T-helper 2 cell (primary cell): ENCODE data around the gene GFOD2.

Experiments
- DNase-seq, 5 experiments: peaks; one replicate each; pipeline versions ENCODE4 v3.0.0 to v3.0.0-alpha.2; 2012 to 2022

The GFOD2 gene

DNA sequence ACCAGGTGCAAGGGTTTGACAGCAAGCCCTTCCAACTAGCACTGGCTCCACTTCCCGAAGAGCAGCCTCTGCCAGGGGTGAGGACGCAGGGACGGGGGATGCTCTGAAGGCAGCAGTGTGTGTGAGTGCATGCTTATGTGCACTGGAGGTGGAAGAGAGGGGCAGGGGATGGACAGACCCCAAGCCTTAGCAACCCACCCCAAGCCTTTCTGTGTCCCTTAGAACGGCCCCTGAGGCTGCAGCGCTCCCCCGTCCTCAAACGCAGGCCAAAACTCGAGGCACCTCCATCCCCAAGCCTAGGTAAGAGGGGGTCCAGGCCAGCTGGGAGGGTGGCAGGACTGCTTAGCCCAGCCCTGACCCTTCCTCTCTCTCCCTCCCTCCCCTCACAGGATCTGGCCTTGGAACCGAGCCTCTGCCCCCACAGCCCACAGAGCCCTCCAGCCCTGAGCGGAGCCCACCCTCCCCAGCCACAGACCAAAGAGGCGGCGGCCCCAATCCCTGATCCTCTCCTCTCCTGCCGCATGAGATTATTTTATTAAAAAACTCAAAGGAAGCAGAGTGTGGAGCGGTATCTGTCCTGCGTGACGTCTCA is 62.0 kb downstream of the GFOD2 start:
- DNase-seq: no peak

- DNase-seq: no peak
Measured at GRCh38 chr16:67656344-67657016, 62.6 kb downstream of the GFOD2 start.

DNA sequence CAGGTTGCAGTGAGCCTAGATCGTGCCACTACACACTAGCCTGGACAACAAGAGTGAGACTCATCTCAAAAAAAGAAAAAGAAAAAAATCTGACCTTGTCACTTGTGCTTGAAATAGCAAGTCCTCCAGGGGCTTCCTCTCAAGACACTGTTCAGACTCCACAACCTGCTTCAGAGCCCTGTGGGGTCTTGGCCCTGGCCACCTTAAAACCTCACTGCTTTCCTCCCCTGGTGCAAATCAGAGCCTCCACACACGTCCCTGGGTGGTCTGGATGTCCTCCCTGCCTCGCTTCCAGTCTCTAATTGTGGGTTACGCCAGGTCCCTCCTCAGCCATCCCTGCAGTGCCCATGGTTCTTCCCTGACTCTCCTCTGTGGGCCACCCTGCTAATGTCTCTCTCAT is 63.8 kb downstream of the GFOD2 start:
- DNase-seq: no peak

DNA sequence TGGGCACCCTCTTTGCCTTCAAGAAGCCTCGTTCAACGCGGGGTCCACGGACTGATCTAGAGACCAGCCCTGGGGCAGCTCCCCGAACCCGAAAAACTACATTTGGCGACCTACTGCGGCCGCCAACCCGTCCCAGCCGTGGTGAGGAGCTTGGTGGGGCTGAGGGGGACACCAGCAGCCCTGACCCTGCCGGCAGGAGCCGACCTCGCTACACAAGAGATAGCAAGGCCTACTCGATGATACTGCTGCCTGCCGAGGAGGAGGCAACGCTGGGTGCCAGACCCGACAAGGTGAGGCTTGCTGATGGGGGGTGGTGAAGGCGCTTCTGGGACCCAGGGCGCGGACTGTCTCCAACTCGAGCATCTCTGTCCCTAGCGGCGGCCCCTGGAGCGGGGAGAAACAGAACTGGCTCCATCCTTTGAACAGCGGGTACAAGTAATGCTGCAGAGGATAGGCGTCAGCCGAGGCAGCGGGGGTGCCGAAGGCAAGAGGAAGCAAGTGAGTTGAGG is 64.7 kb downstream of the GFOD2 start:
- no peak for DNase-seq

GRCh38 chr16:67653789-67654402 is 65.2 kb downstream of the GFOD2 start:
- DNase-seq: no peak

DNA sequence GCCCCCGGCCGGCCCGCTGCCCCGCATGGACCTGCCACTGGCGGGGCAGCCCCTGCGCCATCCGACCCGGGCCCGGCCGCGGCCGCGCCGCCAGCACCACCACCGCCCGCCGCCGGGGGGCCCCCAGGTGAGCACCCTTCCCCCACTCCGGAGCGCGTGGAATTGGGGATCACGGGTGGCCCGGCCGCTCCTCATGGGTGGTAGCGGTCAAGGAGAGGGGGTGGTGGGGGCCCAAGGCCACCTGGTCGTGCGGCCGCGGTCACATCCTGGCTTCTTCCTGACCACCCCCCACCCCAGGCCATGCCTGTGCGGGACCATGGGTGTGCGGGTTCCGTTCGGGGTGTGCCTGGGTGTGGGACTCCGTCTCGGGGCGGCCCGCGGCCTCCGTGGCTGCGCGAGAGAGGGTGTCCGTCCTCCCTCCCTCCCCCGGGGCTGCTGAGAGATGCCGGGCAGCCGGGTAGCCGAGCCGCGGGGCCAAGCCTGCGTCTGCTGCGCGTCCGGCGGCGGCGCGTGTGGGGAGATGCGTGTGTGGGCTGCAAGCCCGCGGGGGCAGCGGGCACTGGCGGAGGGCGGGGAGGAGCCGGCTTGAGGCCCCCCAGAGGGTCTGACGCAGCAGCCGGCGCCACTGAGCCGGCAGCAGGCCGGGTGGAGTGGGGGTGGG is 65.9 kb downstream of the GFOD2 start:
- no peak for DNase-seq

- DNase-seq: no peak
Measured at GRCh38 chr16:67652578-67653127, 66.5 kb downstream of the GFOD2 start.

- no peak for DNase-seq
Measured at GRCh38 chr16:67651847-67652246, 67.3 kb downstream of the GFOD2 start.

- DNase-seq: no peak
Measured at GRCh38 chr16:67651039-67651438, 68.1 kb downstream of the GFOD2 start.

DNA sequence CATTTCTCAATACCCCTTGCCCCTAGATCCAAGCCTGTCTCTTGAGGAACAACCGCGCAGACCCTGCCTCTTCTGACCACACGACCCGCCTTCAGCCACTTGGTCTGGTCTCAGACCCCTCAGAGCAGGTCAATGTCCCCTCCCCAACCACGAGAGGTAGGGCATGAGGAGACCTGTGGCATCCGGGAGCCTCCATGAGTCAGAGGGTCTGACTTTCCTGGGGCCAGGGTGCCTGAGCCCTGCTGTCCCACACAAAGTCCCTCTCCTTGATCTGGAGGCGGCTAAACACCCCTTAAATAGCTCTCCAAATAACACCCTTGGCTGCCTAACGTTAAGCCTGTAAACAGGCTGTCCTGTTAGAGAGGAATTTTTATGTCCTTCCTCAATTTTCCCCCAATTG is 69.1 kb downstream of the GFOD2 start:
- no peak for DNase-seq

GRCh38 chr16:67649494-67649931 is 69.6 kb downstream of the GFOD2 start:
- DNase-seq: no peak

GRCh38 chr16:67648764-67649407 is 70.2 kb downstream of the GFOD2 start:
- DNase-seq: no peak

- no peak for DNase-seq
Measured at GRCh38 chr16:67648088-67648763, 70.9 kb downstream of the GFOD2 start.

GRCh38 chr16:67647681-67648080 is 71.4 kb downstream of the GFOD2 start:
- no peak for DNase-seq

GRCh38 chr16:67647111-67647651 is 71.9 kb downstream of the GFOD2 start:
- no peak for DNase-seq

- DNase-seq: peak in 1 of 5 experiments; percentile 54
Measured at GRCh38 chr16:67645397-67646121, 73.6 kb downstream of the GFOD2 start.

DNA sequence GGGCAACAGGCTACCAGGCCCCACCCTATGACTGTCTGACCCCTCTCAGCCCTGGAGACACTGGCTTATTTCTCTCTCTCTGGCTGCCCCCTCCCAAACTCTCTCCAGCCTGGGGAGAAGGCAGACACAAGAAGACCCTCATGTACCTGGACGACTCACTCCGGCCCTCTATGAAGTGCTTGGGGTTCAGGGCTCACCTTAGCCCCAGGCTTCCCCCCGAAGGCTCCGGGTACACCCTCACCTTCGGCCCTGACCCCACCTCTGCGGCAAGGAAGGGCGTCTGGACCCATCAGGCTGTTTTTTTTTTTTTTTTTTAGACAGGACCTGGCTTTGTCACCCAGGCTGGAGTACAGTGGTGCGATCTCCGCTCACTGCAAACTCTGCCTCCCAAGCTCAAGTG is 75.1 kb downstream of the GFOD2 start:
- DNase-seq: no peak

DNA sequence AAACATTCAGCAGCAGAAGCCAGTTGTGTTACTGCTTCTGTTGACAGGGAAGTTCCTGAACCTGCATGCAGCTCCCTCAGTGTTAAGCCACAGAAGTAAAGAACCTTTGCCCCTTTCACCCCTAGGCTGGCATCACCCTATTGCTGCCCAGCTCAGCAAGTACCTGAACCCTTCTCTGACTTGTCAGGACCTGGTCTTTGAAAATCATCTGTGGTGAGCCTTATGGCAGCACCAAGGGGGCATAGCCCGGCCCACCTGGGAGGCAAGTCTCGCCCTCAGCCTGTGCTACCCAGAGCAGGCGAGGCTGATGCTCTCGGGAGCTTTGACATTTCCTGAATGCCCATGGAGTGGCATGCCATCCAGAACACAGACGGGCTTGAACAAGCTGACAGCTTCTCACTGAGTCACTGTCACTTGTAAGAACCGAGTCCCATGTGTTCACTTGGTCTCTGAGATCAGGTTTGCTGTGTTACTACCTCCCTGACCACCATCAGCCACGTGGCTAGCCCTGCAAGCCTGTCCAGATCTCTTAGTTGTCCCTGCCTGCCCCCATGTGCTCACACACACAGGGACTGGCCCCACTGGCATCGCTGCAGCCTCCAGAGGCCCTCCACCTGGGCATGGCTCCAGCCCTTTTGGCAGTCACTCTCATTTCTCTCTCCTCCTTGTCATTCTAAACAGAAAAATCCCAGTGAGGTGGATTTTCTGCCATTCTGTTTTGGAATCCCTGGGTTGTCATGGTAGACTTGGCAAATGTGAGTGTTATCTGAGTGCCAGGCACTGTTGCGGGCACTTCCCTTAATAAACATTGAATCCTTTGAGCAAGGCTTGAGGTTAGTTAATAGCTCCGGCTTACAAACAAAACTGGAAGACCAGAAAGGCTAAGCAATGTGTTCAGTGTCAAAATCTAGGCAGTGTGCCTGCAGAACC is 77.1 kb downstream of the GFOD2 start:
- DNase-seq: no peak

GRCh38 chr16:67637625-67638024 is 81.5 kb downstream of the GFOD2 start:
- no peak for DNase-seq

DNA sequence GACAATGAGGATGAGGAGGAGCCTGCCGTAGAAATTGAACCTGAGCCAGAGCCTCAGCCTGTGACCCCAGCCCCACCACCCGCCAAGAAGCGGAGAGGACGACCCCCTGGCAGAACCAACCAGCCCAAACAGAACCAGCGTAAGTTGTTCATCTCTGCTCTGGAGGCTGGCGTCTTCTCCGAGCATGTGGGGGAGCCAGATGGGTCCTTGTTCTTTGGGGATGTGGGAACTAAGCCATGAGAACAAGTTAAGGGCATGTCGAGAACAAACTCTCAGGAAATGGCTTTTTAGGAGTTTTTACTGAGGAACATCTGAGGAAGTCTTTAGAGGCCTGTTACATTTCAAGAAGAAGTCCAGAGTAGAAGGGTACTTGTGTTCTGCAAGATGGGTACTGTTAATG is 82.4 kb downstream of the GFOD2 start:
- DNase-seq: no peak
